ENCODE results near the gene TCOF1. TPM values are rescaled to one million over a fixed set of nuclear protein-coding genes. Genes with fewer than 3 reads are reported as not detected.

TCOF1 gene
- total and polyA plus RNA-seq, 2 experiments from 2014 or later, result 86.8 to 165 TPM

GRCh38 chr5:150401376-150402228 is 44.1 kb downstream of the TCOF1 start:
- H3K4me1 ChIP-seq (ENCODE audit: insufficient read depth), result no peaks in the 10 kb centered on the region
- ATAC-seq (no peak), DNase-seq (ENCODE audit: low spot score) (no peak)
- H3K4me3 ChIP-seq, result no peak overlapping the region
- no peaks in the 10 kb centered on the region for H3K27me3 ChIP-seq (ENCODE audit: insufficient read depth)
- peaks cover 7% of the 10 kb centered on the region; the same call in 1 of the 2 replicates for H4K20me1 ChIP-seq (replicated peaks; ENCODE audit: insufficient read depth)
- H3F3A ChIP-seq (replicated peaks; ENCODE audit: low read depth), result 0 out of 2 replicates have a peak, but pooled peaks cover 4% of the 10 kb centered on the region
- no peak overlapping the region for H2AFZ ChIP-seq
- no peaks in the 10 kb centered on the region; the same call in 2 of the 3 replicates for H3K9me3 Mint-ChIP-seq
- H3K4me1 Mint-ChIP-seq, result no peaks in the 10 kb centered on the region; the same call in 2 of the 3 replicates
- H3K9me2 ChIP-seq (ENCODE audit: insufficient read depth), result no peaks in the 10 kb centered on the region
- no peak overlapping the region for H3K4me3 Mint-ChIP-seq
- peaks cover 17% of the 10 kb centered on the region for H3K27me3 Mint-ChIP-seq (ENCODE audit: insufficient read depth, low read depth, poor library complexity)
- no peak overlapping the region for H3K4me2 ChIP-seq
- peaks cover 11% of the 10 kb centered on the region; the same call in 1 of the 2 replicates for H3K36me3 ChIP-seq (ENCODE audit: insufficient read depth)
- peaks cover 53% of the 10 kb centered on the region for H3K36me3 Mint-ChIP-seq (ENCODE audit: low read depth)
- no peak overlapping the region for H3K27ac ChIP-seq (ENCODE audit: low read depth)
- H3K79me2 ChIP-seq (replicated peaks; ENCODE audit: insufficient read depth), result no peaks in the 10 kb centered on the region
- TF ChIP-seq EZH2 (IDR thresholded peaks at IDR 0.05; ENCODE audit: low read depth, unreplicated experiment) (no peak), EZH2phosphoT487 (IDR thresholded peaks at IDR 0.05; ENCODE audit: unreplicated experiment) (no peak), STAT1 (IDR thresholded peaks at IDR 0.05; ENCODE audit: unreplicated experiment) (no peak)
- TF ChIP-seq, protein P1, sequence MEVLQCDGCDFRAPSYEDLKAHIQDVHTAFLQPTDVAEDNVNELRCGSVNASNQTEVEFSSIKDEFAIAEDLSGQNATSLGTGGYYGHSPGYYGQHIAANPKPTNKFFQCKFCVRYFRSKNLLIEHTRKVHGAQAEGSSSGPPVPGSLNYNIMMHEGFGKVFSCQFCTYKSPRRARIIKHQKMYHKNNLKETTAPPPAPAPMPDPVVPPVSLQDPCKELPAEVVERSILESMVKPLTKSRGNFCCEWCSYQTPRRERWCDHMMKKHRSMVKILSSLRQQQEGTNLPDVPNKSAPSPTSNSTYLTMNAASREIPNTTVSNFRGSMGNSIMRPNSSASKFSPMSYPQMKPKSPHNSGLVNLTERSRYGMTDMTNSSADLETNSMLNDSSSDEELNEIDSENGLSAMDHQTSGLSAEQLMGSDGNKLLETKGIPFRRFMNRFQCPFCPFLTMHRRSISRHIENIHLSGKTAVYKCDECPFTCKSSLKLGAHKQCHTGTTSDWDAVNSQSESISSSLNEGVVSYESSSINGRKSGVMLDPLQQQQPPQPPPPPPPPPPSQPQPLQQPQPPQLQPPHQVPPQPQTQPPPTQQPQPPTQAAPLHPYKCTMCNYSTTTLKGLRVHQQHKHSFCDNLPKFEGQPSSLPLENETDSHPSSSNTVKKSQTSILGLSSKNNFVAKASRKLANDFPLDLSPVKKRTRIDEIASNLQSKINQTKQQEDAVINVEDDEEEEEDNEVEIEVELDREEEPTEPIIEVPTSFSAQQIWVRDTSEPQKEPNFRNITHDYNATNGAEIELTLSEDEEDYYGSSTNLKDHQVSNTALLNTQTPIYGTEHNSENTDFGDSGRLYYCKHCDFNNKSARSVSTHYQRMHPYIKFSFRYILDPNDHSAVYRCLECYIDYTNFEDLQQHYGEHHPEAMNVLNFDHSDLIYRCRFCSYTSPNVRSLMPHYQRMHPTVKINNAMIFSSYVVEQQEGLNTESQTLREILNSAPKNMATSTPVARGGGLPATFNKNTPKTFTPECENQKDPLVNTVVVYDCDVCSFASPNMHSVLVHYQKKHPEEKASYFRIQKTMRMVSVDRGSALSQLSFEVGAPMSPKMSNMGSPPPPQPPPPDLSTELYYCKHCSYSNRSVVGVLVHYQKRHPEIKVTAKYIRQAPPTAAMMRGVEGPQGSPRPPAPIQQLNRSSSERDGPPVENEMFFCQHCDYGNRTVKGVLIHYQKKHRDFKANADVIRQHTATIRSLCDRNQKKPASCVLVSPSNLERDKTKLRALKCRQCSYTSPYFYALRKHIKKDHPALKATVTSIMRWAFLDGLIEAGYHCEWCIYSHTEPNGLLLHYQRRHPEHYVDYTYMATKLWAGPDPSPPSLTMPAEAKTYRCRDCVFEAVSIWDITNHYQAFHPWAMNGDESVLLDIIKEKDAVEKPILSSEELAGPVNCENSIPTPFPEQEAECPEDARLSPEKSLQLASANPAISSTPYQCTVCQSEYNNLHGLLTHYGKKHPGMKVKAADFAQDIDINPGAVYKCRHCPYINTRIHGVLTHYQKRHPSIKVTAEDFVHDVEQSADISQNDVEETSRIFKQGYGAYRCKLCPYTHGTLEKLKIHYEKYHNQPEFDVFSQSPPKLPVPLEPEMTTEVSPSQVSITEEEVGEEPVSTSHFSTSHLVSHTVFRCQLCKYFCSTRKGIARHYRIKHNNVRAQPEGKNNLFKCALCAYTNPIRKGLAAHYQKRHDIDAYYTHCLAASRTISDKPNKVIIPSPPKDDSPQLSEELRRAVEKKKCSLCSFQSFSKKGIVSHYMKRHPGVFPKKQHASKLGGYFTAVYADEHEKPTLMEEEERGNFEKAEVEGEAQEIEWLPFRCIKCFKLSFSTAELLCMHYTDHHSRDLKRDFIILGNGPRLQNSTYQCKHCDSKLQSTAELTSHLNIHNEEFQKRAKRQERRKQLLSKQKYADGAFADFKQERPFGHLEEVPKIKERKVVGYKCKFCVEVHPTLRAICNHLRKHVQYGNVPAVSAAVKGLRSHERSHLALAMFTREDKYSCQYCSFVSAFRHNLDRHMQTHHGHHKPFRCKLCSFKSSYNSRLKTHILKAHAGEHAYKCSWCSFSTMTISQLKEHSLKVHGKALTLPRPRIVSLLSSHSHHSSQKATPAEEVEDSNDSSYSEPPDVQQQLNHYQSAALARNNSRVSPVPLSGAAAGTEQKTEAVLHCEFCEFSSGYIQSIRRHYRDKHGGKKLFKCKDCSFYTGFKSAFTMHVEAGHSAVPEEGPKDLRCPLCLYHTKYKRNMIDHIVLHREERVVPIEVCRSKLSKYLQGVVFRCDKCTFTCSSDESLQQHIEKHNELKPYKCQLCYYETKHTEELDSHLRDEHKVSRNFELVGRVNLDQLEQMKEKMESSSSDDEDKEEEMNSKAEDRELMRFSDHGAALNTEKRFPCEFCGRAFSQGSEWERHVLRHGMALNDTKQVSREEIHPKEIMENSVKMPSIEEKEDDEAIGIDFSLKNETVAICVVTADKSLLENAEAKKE (CRISPR knock-in tag; IDR thresholded peaks at IDR 0.05), result no peak
- H3K27ac Mint-ChIP-seq, result no peak overlapping the region

All from GM23338 (cell line).